H9 (cell line): Measurements from ENCODE around the gene SDK2. TPM values are rescaled to one million over a fixed set of nuclear protein-coding genes. Genes with fewer than 3 reads are reported as not detected.

Source experiments
- DNase-seq: peaks from one replicate; pipeline ENCODE4 v3.0.0-alpha.2; 2017
- H2AFZ ChIP-seq: one replicate; pipeline ENCODE4 v1.6.1; 2013; ENCODE audit warnings: mild to moderate bottlenecking, low read length, control low read depth, moderate library complexity
- H2AK5ac ChIP-seq: 2 replicates; pipeline ENCODE4 v1.6.1; 2013; ENCODE audit warnings: low read length, control low read depth, mixed read lengths; ENCODE audit not compliant: insufficient read length
- H2BK120ac ChIP-seq: one replicate; pipeline ENCODE4 v1.6.1; 2013; ENCODE audit warnings: low read depth, mild to moderate bottlenecking, low read length, control low read depth, inconsistent platforms; ENCODE audit not compliant: poor library complexity, severe bottlenecking
- H2BK12ac ChIP-seq: 2 replicates; pipeline ENCODE4 v1.6.1; 2013; ENCODE audit warnings: low read length, control low read depth, mixed read lengths, low read depth; ENCODE audit not compliant: insufficient read length
- H2BK15ac ChIP-seq: 2 replicates; pipeline ENCODE4 v1.6.1; 2013; ENCODE audit warnings: low read depth, low read length, control low read depth
- H2BK20ac ChIP-seq: one replicate; pipeline ENCODE4 v1.6.1; 2013; ENCODE audit warnings: low read depth, mild to moderate bottlenecking, low read length, control low read depth, inconsistent platforms; ENCODE audit not compliant: poor library complexity, severe bottlenecking
- H2BK5ac ChIP-seq: 2 replicates; pipeline ENCODE4 v1.6.1; 2013; ENCODE audit warnings: low read length, control low read depth, mixed read lengths; ENCODE audit not compliant: insufficient read length
- H3K14ac ChIP-seq: 2 replicates; pipeline ENCODE4 v1.6.1; 2013; ENCODE audit warnings: low read length, control low read depth; ENCODE audit not compliant: insufficient read depth
- H3K18ac ChIP-seq: 2 replicates; pipeline ENCODE4 v1.6.1; 2013; ENCODE audit warnings: low read depth, mild to moderate bottlenecking, mixed read lengths, low read length, control low read depth; ENCODE audit not compliant: insufficient read length
- H3K23ac ChIP-seq: 2 replicates; pipeline ENCODE4 v1.6.1; 2013; ENCODE audit warnings: low read length, control low read depth, mixed read lengths, low read depth; ENCODE audit not compliant: insufficient read length
- H3K23me2 ChIP-seq: 2 replicates; pipeline ENCODE4 v1.6.1; 2013; ENCODE audit warnings: low read depth, mild to moderate bottlenecking, mixed read lengths, low read length, control low read depth; ENCODE audit not compliant: insufficient read length, poor library complexity, severe bottlenecking
- H3K27ac ChIP-seq: 2 replicates; pipeline ENCODE4 v1.5.1; 2013; ENCODE audit warnings: low read length, control low read depth, mixed read lengths, low read depth; ENCODE audit not compliant: insufficient read length
- H3K27me3 ChIP-seq: 2 replicates; pipeline ENCODE4 v1.6.1; 2013; ENCODE audit warnings: low read length, control low read depth, inconsistent platforms; ENCODE audit not compliant: insufficient read depth
- H3K4ac ChIP-seq: 2 replicates; pipeline ENCODE4 v1.6.1; 2013; ENCODE audit warnings: low read depth, mild to moderate bottlenecking, control low read depth, inconsistent platforms, low read length, moderate library complexity
- H3K4me1 ChIP-seq: 2 replicates; pipeline ENCODE4 v1.6.1; 2013; ENCODE audit warnings: low read length, control low read depth, inconsistent platforms; ENCODE audit not compliant: insufficient read depth
- H3K4me2 ChIP-seq: 2 replicates; pipeline ENCODE4 v1.6.1; 2013; ENCODE audit warnings: low read length, control low read depth, mixed read lengths; ENCODE audit not compliant: insufficient read length, insufficient read depth
- H3K56ac ChIP-seq: 2 replicates; pipeline ENCODE4 v1.6.1; 2013; ENCODE audit warnings: low read depth, mild to moderate bottlenecking, mixed read lengths, low read length, control low read depth; ENCODE audit not compliant: insufficient read length
- H3K79me1 ChIP-seq: 2 replicates; pipeline ENCODE4 v1.6.1; 2013; ENCODE audit warnings: low read depth, mild to moderate bottlenecking, moderate library complexity, low read length, control low read depth, inconsistent platforms; ENCODE audit not compliant: insufficient read depth, poor library complexity, severe bottlenecking
- H3K79me2 ChIP-seq: 2 replicates; pipeline ENCODE4 v1.6.1; 2013; ENCODE audit warnings: low read length, control low read depth, inconsistent platforms; ENCODE audit not compliant: insufficient read depth
- H3K9ac ChIP-seq: 2 replicates; pipeline ENCODE4 v1.6.1; 2013; ENCODE audit warnings: low read length, control low read depth, mixed read lengths; ENCODE audit not compliant: insufficient read length; ENCODE audit errors: extremely low read depth
- H3K9me3 ChIP-seq: one replicate; pipeline ENCODE4 v1.6.1; 2013; ENCODE audit warnings: low read depth, low read length, inconsistent platforms; ENCODE audit not compliant: control insufficient read depth
- H3T11ph ChIP-seq: one replicate; pipeline ENCODE4 v1.6.1; 2013; ENCODE audit warnings: mild to moderate bottlenecking, low read length, control low read depth, inconsistent platforms
- H4K20me1 ChIP-seq: one replicate; pipeline ENCODE4 v1.6.1; 2013; ENCODE audit not compliant: control insufficient read depth, insufficient read length, insufficient read depth
- H4K5ac ChIP-seq: 2 replicates; pipeline ENCODE4 v1.6.1; 2013; ENCODE audit warnings: low read depth, mild to moderate bottlenecking, mixed read lengths, low read length, control low read depth; ENCODE audit not compliant: insufficient read length
- H4K8ac ChIP-seq: replicated peaks from 2 replicates; pipeline ENCODE4 v1.6.1; 2013; ENCODE audit warnings: low read length, control low read depth, mixed read lengths, low read depth; ENCODE audit not compliant: insufficient read length
- H4K91ac ChIP-seq: 2 replicates; pipeline ENCODE4 v1.6.1; 2013; ENCODE audit warnings: low read depth, mild to moderate bottlenecking, moderate library complexity, mixed read lengths, low read length, control low read depth; ENCODE audit not compliant: insufficient read length
- H3K27ac Mint-ChIP-seq, 3 experiments: 2 replicates in 2 of 3; 3 replicates in 1 of 3; pipeline ENCODE4 v1.8.0; 2020 to 2021; ENCODE audit warnings: mixed read lengths in 3 of 3, mild to moderate bottlenecking in 1 of 3, moderate library complexity in 1 of 3
- H3K27me3 Mint-ChIP-seq: 2 replicates; pipeline ENCODE4 v1.8.0; 2021; ENCODE audit warnings: low read depth, mild to moderate bottlenecking, moderate library complexity, mixed read lengths
- H3K36me3 Mint-ChIP-seq, 3 experiments: 2 replicates in 2 of 3; 3 replicates in 1 of 3; pipeline ENCODE4 v1.8.0; 2020 to 2021; ENCODE audit warnings: low read depth in 3 of 3, mixed read lengths in 3 of 3; ENCODE audit not compliant: insufficient read depth in 1 of 3
- H3K4me1 Mint-ChIP-seq, 2 experiments: 2 replicates each; pipeline ENCODE4 v1.8.0; 2020; ENCODE audit warnings: mixed read lengths in 2 of 2
- H3K4me3 Mint-ChIP-seq, 2 experiments: 2 replicates in 1 of 2; 3 replicates in 1 of 2; pipeline ENCODE4 v1.8.0; 2020 to 2021; ENCODE audit warnings: mild to moderate bottlenecking in 2 of 2, mixed read lengths in 2 of 2, moderate library complexity in 1 of 2
- H3K9me3 Mint-ChIP-seq, 2 experiments: 2 replicates in 1 of 2; 3 replicates in 1 of 2; pipeline ENCODE4 v1.8.0; 2020; ENCODE audit warnings: mild to moderate bottlenecking in 2 of 2, mixed read lengths in 2 of 2, moderate library complexity in 1 of 2
- CTCF ChIP-seq: fragments of 200-600 bp; sonication (generic); conservative IDR thresholded peaks from 3 replicates; pipeline ENCODE4 v1.8.0; 2021; ENCODE audit warnings: antibody characterized with exemption, mild to moderate bottlenecking
- WGBS: extraction: QIAGEN DNeasy Blood & Tissue Kit; methylation state at CpG from one replicate; pipeline ENCODE4 v1.1.7; 2013; ENCODE audit warnings: missing lambda C conversion rate, low lambda C conversion rate, mixed read lengths; ENCODE audit not compliant: insufficient read length; ENCODE audit errors: extremely low coverage; 5-methylcytosine and 5-hydroxymethylcytosine counted together
- total RNA-seq: library from RNA; stranded (reverse); gene quantifications from 2 replicates; pipeline ENCODE4 v1.2.1, GENCODE V29; 2021

SDK2 gene
- total RNA-seq, 1 experiment from 2014 or later: 9.1 TPM

- no peak overlapping the region for H2BK120ac ChIP-seq
- no peak overlapping the region for H2BK15ac ChIP-seq
- no peak overlapping the region for H2BK12ac ChIP-seq
- H3K23ac ChIP-seq: no peak overlapping the region
- no peaks in the 10 kb centered on the region for H3K23me2 ChIP-seq
- H3K18ac ChIP-seq: no peak overlapping the region
- H3K27ac ChIP-seq: no peak overlapping the region
- H3K27me3 ChIP-seq: no peaks in the 10 kb centered on the region
- no peaks in the 10 kb centered on the region for H3K79me2 ChIP-seq
- H2AK5ac ChIP-seq: no peak overlapping the region
- Mint-ChIP-seq H3K27me3 (no peaks in the 10 kb centered on the region), H3K36me3 (peaks cover 0 to 2% (median 2%) of the 10 kb centered on the region in 3 experiments; a peak in 6 of 7 replicates), H3K4me1 (peaks cover 26 to 33% of the 10 kb centered on the region in 2 experiments), H3K4me3 (no peak overlapping the region), H3K27ac (peak overlapping the region in 2 of 3 experiments; percentile 54 to 82; a peak in 2 of 7 replicates), H3K9me3 (no peaks in the 10 kb centered on the region)
- no peak overlapping the region for H3K4ac ChIP-seq
- no peak overlapping the region for H3K9ac ChIP-seq
- H4K20me1 ChIP-seq: no peaks in the 10 kb centered on the region
- no peak for TF ChIP-seq CTCF
- H3K4me1 ChIP-seq: no peaks in the 10 kb centered on the region
- no peak overlapping the region for H2BK5ac ChIP-seq
- H4K5ac ChIP-seq: no peak overlapping the region
- no peak overlapping the region; the same call in 1 of the 2 replicates for H3K14ac ChIP-seq
- no peak overlapping the region for H4K91ac ChIP-seq
- WGBS: no CpG with 5 or more reads among the region's 8 CpGs
- DNase-seq: peak; percentile 25
- no peak overlapping the region for H3T11ph ChIP-seq
- H3K9me3 ChIP-seq: no peaks in the 10 kb centered on the region
- no peak overlapping the region for H3K56ac ChIP-seq
- no peak overlapping the region for H4K8ac ChIP-seq
- no peak overlapping the region for H3K4me2 ChIP-seq
- H2BK20ac ChIP-seq: no peak overlapping the region
- no peaks in the 10 kb centered on the region for H3K79me1 ChIP-seq
- H2AFZ ChIP-seq: no peak overlapping the region
These were observed 352.9 kb downstream of the SDK2 start for GRCh38 chr17:73291260-73291801.
